ENCODE data around the gene RSRC1.
"Not testable (repeated sequence)": the region's sequence is repeated elsewhere in the genome, so short reads cannot be mapped to it uniquely, and the experiment has no call there.

Gene RSRC1

GRCh38 chr3:158540066-158540465, 430.2 kb downstream of the RSRC1 start:
- DNase-seq, result no peak

DNA sequence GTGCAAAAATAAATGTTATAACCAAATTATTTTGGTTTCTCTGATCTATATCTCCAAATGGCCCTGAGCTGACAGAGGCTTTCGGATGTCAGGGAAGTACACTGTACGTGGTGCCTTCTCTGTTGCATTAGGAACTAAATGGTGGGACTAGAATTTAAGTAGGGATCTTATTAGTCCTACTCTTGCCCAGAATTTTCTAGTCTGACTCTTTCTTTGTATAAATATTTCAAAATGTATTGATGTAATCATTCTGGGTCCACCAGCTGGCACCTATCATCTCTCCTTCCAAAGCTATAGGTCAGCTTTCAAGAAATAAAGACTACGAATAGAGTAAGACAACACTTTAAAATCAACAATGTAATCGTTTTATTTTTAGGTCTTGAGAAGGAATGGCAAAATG, 438.8 kb downstream of the RSRC1 start:
- no peak for DNase-seq

DNA sequence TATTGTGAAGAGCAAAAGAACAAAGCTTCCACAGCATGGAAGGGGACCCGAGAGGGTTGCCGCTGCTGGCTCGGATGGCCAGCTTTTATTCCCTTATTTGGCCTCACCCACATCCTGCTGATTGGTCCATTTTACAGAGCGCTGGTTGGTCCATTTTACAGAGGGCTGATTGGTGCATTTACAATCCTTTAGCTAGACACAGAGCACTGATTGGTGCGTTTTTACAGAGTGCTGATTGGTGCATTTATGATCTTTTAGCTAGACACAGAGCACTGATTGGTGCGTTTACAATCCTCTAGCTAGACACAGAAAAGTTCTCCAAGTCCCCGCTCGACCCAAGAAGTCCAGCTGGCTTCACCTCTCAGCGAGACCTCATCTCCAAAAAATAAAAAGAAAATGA, 440.0 kb downstream of the RSRC1 start:
- not testable (repeated sequence) for DNase-seq

DNA sequence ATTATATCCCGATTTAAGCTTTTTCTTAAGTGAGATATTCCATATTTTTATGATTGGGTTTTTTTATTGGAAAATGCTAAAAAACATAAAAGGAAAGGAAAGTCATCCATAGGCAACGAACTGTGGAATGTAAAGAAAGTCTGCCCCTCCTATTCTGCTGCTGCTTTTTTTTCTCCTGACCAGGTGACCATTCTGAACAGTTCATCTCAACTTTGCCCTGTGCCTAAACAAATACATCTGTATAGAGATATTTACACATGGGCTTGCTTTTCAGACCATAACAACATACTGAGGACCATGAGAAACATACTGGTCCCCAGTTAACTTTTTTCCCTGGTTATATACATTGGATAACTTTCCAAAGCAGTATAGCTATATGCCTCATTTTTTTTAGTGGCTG, 442.2 kb downstream of the RSRC1 start:
- DNase-seq, result no peak

DNA sequence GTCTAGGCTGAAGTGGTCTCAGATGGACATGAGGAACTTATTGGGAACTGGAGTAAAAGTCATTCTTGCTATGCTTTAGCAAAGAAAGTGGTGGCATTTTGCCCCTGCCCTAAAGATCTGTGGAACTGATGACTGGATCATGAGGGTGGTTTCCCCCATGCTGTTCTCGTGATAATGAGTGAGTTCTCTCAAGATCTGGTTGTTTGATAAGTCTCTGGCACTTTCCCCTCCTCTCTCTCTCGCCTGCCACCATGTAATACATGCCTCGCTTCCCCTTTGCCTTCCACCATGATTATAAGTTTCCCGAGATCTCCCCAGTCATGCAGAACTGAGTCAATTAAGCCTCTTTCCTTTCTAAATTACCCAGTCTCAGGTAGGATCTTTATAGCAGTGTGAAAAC, 449.6 kb downstream of the RSRC1 start:
- DNase-seq, result no peak

- DNase-seq, result no peak
These were observed 451.1 kb downstream of the RSRC1 start for GRCh38 chr3:158560979-158561378.

DNA sequence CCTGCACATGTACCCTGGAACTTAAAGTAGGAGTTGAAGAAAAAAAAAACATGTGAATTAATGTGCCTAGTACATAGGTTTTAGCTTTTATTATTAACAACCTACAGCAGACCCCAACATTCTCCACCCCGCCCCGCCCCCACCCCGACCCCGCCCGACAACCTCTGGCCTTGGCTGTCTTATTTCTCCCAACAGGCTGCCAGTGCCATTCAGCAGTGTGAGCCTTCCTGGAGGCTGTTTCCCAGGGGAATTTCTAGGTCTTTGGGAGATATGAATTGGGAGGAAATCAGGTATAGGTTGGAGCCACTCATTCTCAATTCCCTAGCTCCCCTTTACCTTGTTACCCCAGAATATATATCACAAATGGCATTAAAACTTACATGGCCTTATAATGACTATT, 452.8 kb downstream of the RSRC1 start:
- DNase-seq, result no peak

DNA sequence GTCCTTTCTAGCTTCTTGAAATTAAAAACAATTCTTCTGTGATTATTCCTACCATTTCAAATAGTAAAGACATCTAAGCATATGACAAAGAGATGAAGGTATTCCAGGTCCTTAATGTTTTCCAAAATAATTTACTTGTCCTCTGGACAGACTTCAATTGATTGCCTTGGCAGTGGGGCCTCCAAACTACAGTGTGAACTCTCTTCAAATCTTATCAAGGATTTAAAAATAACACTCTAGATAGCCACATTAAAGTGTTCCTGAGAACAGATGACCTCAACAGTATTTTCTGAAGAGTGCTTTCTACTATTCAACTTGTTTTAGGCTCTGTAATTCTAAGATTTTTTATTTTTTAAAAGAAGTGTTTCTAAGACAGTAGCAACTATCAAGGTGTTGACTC, 453.2 kb downstream of the RSRC1 start:
- DNase-seq, result no peak

- DNase-seq, result no peak
These were observed 455.2 kb downstream of the RSRC1 start for GRCh38 chr3:158565076-158565475.

DNA sequence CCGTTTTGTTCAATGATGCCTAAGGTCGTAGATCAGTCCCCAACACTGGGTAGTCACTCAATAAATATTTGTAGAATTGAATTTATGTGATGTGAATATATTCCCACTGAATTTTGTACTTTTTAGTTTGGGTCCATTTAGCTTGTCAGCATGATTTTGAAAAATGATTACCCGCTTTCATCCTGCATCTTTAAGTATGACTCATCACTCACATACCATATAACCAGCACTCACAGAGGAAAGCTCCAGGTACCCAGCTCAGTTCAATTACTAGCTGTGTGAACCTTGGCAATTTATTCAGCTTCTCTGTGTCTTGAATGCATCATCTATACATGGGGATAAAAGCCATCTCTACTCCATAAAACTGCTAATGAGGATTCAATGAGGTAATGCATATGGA, 458.9 kb downstream of the RSRC1 start:
- no peak for DNase-seq

DNA sequence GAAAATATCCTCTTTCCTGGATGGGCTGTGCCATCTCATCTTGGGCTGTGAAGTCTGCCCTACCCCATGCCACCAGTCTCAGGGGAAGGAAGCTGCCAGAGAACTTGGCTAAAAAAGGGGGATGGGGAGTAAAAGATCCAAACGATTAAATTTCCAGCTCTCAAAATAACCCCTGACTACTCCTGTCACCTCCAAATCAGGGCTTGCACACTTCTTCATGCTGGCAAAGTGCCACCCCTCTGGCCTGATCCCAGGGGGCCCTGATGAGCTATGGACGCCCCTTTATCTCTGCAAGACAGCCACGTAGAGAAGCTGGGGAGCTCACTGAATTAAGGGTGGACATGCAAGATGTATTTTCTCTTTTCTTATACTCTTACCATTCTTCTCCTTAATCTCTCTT, 459.9 kb downstream of the RSRC1 start:
- DNase-seq, result no peak

DNA sequence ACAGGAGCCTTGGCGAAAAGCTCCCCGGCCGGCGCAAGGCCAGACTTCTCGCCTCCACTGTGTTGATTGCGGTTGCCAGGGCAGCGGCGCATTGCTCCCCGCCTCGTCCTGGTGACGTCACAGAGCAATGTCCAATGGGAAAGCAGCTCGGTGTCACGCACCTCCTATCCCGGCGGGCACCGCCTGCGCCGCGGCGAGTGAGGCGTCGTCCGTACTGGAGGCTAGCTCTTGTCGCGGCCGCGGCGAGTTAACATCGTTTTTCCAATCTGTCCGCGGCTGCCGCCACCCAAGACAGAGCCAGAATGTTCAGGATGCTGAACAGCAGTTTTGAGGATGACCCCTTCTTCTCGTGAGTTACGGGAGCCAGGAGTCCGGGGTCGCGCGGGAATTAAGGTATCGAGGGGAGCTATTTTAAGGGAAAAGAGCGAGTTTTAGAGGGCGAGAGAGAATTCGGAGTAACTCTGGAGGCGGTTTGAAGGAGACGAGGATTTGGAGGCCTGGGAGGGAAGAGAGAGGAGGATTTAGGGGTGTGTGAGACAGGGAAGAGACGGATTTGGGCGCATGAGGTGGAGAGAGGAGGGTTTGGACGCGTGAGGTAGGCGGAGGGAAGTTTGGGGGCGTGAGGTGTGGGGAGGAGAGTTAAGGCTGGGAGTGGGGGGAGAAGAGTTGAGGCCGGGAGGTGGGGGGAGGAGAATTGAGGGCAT, 461.3 kb downstream of the RSRC1 start, which contains the start of gene MLF1:
Gene MLF1 (plus strand): TSS at position 196 of the 704 bp plus-strand sequence. CDS start 107 bp downstream, at position 303.
- DNase-seq, result peak; percentile 16 to 53 (median 24)

DNA sequence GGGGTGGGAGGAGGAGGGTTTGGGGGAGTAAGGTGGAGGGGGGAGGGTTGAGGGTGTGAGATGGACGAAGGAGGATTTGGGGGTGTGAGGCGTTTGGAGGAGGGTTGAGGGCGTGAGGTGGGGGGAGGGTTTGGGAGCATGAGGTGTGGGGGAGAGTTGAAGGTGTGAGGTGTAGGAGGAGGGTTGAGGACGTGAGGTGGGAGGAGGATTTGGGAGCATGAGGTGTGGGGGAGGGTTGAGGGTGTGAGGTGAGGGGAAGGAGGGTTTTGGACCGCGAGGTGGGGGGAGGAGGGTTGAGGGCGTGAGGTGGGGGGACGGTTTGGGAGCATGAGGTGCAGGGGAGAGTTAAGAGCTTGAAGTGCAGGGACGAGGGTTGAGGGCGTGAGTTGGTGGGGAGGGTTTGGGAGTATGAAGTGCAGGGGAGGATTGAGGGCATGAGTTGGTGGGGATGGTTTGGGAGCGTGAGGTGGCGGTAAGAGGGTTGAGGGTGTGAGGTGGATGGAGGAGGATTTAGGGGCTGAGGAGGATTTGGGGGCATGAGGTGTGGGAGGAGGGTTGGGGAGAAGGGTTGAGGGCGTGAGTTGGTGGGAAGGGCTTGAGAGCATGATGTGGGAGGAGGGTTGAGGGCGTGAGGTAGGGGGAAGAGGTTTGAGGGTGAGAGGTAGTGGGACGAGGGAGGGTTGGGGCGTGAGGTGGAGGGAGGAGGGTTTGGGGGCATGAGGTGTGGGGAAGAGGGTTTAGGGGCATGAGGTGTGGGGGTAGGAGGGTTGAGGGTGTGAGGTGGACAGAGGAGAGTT, 462.3 kb downstream of the RSRC1 start:
- DNase-seq, result no peak

- DNase-seq, result no peak
These were observed 462.8 kb downstream of the RSRC1 start for GRCh38 chr3:158572766-158573060.

- no peak for DNase-seq
These were observed 463.8 kb downstream of the RSRC1 start for GRCh38 chr3:158573714-158574113.

- DNase-seq, result no peak
These were observed 464.8 kb downstream of the RSRC1 start for GRCh38 chr3:158574646-158575045.

DNA sequence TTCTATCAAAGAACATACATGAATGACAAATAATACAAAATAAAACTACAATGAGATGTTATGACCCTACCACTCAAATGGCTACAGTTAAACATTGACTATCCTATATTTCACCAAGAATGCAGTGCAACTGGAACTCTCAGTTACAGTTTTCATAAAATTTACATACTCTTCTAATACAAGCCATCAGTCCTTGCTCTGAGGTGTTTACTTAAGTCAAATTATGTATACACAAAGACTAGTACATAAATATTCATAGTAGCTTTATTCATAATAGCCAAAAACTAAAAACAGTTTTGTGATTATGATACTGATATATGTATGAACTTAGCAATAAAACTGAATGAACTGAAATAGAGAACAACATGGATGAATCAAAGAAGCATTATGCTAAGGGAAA, 480.3 kb downstream of the RSRC1 start:
- DNase-seq, result no peak

All from activated naive CD4-positive, alpha-beta T cell (primary cell).